ENCODE measurements around the gene P2RY14.
"Not testable (repeated sequence)": the region's sequence is repeated elsewhere in the genome, so short reads cannot be mapped to it uniquely, and the experiment has no call there.

P2RY14 gene

DNA sequence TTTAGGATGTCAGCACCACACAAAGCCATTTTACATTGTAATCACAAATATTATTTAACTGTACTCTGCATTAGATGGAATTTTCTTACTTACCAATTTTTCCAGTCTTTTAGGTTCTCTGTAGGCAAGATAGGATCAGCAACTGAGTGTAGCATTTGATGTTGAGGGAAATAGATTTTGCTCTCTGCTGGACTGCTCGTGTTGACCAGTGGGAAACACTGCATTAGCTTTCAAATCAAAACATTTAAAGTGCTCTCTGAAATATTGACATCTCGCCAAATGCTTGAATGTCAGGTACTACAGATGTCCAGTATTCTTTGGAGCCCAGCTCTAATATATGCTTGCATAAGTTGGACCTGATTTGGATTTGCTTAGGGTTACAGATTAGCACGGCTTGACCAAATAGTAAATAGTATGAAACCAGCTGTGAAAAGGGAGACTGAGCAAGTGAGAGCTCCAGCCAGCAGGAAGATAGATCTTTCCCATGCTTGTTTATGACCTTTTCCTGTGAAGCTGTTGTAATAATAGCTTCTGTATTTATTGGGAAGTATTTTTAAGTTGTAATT, 29.5 kb downstream of the P2RY14 start:
- no peak for DNase-seq

DNA sequence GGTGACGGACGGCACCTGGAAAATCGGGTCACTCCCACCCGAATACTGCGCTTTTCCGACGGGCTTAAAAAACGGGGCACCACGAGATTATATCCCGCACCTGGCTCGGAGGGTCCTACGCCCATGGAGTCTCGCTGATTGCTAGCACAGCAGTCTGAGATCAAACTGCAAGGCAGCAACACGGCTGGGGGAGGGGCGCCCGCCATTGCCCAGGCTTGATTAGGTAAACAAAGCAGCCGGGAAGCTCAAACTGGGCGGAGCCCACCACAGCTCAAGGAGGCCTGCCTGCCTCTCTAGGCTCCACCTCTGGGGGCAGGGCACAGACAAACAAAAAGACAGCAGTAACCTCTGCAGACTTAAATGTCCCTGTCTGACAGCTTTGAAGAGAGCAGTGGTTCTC, 36.3 kb downstream of the P2RY14 start:
- DNase-seq = not testable (repeated sequence)

DNA sequence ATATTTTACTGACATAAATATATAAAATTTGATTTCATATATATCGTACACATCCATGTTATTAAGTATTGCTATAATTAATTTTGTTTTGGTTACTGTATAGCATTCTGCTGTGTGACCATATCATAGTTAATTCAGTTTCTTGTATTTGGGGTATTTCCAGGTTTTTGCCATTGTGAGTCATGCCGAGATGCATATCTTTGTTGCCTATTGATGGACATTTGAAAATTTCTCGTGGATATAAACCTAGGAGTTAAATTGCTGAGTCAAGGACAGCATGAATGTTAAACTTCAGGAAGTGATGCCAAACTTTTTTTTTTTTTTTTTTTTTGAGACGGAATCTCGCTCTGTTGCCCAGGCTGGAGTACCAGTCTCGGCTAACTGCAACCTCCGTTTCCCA, 41.6 kb downstream of the P2RY14 start:
- DNase-seq = no peak

DNA sequence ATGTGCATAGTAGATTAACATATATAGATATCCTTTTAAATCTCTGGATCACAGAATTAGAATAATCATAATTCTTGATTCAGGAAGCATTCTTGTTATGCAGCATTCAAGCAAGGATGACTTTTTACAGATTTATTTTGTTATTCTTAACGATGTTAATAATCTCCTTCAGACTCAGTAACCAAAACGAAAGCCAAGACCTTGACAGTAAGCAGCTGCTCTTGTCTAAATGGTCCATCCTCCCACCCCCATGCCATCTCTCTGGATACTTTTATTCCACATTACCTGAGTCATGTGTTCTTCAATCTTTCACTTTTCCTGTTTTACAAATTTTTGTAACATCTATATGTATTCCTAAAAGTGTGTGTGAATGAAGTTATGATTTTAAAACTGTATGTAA, 42.0 kb downstream of the P2RY14 start:
- DNase-seq = no peak

DNA sequence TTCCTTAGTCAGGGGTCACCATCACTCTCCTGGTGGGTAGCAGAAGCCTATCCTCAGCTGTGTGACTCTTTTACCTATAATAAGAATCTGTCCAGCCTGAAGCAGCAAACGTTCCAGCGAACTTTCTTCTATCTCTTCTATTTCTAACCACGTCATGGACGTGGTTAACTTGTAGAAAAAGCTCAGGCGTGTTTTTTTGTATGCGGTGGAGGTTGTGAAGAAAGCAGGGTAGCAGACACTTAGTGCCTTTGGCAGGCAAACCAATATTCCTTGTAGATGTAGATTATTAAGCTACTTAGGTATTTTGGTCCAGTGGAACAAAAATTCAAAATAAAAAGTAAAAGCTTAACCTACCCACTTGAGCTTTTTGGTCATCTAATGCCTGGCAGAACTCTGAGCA, 43.5 kb downstream of the P2RY14 start:
- no peak for DNase-seq

DNA sequence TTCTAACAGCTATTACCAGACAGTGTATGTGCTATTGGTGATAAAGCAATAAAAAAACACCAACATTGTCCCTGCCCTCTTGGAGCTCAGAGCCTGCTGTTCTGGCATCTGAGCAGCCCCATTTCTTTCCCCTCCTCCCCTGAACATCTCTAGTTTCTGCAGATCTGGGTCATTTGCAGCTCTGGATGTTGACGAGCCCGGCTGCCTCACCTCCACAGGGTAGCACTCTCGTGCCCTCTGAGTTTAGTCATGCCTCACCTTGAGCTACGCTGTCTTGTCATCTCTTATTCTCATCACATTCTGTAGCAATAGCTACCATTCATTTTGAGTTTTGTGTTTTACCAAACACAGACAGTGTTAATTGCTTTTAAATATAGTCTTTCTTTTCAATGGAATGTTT, 45.4 kb downstream of the P2RY14 start:
- DNase-seq = no peak

DNA sequence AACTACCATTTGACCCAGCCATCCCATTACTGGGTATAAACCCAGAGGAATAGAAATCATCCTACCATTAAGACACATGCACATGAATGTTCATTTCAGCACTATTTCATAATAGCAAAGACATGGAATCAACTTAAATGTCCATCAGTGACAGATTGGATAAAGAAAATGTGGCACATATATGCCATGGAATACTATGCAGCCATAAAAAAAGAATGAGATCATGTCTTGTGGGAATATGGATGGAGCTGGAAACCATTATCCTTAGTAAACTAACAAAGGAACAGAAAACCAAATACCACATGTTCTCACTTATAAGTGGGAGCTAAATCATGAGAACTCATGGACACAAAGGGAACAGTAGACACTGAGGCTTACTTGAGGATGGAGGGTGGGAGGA, 45.9 kb downstream of the P2RY14 start:
- DNase-seq = not testable (repeated sequence)

DNA sequence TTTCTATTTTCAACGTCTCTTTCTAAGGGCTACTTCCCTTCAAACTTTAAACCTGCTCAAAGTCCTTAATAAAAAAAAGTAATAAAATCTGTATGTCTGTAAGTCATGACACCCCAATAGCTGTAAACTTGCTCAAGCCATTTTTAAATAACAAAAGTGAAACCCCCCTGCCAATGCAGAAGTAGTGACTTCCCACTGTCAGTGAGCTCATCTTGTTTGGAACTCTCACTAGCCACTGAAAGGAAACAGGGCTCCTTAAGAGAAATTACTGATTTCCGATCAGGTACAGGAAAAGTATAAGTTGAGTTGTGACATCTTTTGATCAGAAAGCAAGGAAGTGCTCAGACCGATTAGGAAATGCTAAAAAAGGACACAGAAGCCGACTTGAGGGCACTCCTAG, 47.7 kb downstream of the P2RY14 start:
- no peak for DNase-seq

DNA sequence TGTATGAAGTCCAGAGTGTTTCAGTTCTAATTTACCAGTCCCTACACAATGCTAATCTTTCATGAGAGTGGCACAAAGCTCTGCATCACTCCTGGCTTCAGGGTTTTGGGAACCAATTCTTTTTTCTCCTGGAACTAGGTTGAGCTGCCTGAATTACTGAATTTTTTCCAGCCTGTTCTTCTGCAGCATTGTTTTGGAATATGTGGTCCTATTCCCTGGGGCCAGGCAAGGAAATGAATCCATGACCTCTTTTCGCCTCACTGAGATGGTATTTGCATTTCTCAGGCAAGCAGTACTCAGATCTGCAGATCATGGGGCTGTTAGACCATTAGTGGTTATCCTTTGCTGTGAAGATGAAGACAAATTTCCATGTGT, 49.7 kb downstream of the P2RY14 start:
- no peak for DNase-seq

DNA sequence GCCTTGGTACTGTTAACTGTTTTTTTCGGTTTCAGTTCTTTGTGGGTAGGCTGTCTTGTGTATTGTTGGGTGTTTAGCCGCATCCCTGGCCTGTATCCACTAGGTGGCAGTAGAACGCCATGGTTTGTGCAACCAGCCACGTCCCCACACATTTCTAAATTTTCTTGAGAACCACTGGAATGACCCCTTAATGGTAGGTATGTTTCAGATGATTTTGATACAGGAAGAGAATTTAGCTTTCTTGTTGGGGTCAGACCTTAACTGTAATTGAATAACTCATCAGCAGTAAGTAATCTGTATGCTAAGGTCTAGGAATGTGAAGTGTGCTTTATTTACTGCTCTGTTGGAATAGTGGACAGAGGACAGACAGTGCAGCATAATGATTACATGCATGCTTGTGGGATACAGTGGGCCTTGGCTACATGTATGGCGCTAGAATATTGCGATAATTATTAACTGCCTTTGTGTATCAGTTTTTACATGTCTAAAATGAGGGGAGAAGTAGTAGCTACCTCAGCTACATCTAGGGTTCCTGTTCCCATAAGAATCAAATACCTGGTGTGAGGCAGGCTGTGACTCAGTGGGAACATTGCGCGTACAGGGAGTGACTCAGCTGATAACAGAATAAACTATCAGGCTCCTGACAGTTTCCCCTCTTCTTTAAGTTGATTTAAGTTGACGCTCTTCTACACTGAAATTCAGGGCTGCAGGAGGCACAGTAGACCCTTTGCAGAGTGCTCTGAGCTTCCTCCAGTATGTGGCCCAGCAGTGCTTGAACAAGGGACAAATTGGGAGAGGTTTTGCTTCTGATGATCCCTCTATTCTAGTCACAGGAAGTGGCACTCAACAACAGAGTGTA, 50.3 kb downstream of the P2RY14 start:
- DNase-seq = peak; percentile 80 to 86

DNA sequence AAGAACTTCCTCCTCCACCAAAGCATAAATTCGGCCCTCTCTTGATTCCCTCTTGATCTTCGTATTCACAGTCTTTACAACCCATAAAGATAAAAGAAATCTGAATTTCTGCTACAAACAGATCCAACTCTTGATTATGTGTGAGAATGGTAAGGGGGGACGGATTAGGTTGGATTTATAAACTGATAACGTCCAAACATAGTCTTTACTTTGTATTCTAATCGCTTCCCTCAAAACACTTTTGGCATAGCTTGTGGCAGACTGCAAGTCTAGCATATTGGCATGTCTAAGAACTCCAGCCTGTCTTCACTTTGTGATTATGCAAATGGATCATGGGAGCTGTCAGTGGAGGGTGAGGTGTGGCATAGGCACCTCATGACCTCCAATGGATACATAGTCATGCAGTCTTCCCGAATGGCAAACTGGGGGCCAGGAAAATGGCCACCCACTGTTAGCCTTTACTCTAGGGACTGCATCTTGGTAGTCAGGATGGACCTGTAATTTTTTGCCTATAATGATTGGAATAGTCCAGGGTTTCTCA, 51.0 kb downstream of the P2RY14 start:
- DNase-seq = no peak

DNA sequence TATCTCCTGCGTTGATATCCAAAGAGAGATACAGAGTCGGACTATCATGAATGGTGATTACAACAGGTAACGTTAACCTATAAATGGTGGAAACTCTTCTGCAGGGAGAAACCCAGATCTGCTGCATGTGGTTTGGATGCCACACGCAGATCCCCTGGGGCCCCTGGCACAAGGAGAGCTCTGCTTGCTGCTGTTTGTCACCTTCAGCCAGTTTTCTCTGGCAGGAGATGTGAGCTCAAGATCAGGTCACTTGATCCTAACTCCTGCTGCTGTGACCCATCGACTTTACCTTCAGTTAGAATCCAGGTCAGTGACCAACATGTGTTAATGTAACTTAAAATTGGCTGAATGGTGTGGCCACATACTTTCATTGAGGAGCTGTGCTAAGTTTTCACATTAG, 51.5 kb downstream of the P2RY14 start:
- no peak for DNase-seq

DNA sequence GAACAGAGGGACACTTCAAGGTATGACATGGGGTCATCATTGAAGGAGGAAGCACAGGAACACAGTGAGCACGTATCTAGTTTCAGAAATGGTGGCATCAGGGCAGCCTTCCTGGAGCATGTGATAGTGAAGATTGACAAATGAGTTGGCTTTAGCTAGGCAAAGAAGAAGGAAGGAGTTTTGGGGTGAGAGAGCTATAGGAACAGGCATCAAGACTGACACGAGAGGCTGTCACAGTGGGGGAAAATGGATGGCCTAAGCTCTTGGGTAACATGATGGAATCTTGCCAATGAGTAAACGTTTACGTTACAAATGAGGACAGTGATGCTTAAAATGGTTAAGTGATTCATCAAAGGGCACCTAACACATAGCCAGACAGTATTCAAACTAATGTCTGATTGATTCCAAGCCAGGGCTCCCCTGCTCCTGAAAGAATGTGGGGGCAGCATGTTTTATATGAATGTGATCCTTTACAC, 52.2 kb downstream of the P2RY14 start:
- DNase-seq = peak in 1 of 2 experiments; percentile 37

DNA sequence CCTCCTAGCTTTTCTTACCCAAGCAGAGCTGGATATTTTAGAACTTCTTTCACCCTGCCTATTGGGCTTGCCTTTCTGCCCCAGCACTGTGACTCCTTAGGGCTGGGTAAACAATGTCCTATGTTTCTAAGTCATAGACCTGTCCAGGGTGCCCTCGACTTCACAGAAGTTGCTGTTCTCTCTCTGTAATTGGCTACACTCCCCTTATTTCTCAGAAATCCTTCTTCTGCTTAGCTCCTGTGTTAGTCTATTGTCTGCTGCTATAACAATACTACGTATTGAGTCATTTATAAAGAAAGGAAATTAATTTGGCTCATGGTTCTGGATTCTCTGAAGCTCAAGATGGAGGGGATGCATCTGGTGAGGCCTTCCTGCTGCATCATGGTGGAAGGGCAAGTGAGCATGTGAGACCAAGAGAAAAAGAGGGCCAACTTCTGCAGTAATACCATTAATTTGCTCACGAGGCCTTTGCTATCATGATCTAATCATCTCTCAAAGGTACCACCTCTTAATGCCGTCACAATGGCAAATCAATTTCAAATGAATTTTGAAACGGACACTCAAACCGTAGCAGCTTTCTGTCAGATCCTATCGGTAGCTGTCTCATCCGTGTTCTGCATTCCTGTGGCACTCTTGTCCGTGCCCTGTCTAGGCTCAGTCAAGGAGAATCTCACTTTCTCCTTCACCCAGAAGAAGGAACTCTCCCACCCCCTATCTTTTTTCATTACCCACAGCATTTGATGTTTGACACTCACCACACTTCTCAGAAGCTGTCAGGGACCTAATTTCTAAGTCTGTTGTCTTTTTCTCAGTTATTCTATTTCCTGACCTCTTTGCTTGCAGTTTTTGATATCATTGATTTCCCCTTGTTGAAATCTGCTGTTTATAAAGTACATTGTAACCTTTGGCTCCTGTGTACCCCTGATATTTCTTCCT, 53.0 kb downstream of the P2RY14 start:
- no peak for DNase-seq

DNA sequence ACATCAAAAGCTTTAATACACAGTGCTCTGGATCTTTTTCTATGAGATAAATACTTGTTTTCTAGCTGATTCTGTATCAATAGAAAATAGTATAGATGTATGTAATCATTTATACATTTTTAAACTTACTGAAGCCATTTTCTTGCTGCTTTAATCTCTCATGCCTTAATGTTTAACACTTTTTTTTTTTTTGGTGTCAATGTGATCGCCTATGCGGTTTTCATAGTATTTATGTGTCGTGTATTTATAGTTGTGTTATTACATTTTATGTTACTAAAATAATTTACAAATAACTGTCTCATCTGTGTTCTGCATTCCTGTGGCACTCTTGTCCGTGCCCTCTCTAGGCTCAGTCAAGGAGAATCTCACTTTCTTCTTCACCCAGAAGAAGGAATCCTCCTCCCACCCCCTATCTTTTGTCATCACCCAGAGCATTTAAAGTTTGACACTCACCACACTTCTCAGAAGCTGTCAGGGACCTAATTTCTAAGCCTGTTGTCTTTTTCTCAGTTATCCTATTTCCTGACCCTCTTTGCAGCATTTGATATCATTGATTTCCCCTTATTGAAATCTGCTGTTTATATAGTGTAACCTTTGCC, 54.0 kb downstream of the P2RY14 start:
- DNase-seq = no peak

DNA sequence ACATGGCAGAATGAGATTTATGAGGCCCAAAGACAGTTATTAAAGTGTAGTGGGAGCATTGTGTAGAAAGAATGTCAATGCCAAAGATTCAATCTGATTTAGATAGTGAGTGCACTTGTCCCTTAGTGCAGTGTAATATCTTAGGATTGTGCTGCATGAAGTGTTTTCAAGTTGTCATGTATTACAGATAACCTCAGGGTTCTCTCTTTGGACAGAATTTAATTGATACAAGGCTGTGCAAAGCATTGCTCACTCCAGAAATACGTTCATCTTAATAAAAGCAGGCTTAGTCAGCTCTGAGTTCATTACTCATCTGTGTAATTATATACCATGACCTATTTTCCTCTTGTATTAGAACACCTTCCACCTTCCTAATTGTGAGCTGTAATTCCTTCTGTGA, 59.3 kb downstream of the P2RY14 start:
- no peak for DNase-seq

DNA sequence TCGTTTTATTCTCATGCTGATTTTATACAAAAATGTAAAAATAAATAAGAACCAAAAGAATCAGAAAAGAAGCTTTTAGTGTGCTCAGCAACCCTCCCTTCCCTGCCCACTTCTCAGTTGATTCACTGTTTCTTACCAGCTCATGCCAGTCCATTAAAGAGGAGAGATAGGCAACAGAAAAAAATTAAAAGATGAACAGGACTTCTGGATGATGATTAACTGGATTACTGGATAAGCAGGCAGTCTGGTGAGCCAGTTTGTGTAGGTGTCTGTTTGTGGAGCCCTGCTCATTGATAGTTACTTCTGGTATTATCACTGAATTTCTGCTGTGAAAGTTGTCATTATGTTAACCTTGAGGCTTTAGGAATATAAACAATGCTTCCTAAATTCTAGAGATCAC, 60.2 kb downstream of the P2RY14 start:
- no peak for DNase-seq

DNA sequence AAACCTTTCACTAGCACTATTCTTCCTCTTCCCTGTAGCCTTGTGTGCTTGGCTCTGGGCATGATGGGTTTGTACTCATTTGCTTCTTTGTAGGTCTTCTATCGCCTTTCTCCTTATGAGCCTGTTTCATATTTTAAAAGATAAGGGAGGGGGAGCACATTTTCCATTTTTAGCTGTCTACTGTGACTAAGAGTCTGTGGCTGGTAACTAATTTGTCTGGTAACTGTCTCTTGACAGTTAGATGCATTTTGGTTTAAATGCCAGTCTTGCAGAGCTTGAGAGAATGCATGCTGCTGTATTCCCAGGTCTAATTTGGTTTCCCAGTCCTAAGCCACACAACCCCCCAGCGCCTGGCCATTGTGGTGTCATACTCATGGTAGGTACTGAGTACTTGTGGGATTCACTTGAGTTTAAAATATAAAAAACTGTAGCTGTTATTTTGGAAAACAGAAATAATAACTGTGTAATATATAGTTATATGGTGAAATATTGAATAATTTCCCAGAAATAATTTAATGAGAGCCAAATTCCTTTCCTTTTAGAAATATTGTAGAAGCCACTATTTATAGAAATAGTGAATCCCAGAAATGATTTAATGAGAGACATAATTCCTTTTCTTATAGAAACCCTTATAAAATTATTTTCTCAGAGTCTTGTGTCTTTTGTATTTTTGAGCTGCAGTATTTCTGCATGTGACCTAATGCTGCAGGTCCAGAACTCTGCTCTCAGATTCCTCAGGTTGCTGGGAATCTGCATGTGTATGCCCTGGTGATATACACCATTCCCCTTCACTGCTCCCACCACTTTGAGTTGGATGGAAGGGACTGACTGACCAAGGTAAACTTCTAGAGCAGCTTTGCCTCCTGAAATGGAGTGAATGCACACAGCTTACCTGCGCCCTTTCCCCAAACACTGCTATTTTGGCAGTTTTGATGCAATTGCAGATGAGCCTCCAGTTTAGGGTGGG, 61.4 kb downstream of the P2RY14 start:
- no peak for DNase-seq

DNA sequence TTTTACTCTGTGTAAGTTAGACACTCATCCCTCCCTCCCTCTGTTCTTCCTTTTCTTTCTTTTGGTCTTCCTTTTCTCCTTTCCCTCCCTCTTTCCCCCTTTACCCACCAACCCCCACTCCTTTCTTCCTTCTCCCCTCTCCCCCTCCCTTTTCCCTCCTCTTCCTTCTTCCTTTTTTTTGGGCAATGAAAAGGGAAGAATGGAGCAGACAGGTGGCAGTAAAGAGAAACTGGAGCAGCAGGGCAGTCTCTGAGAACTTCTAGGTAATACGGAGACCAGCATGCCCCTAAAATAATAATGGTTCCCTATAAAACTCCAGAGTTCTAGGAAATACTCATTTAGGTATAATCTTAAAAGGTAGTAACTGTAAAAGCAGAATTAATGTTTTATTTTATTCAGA, 63.9 kb downstream of the P2RY14 start:
- no peak for DNase-seq

DNA sequence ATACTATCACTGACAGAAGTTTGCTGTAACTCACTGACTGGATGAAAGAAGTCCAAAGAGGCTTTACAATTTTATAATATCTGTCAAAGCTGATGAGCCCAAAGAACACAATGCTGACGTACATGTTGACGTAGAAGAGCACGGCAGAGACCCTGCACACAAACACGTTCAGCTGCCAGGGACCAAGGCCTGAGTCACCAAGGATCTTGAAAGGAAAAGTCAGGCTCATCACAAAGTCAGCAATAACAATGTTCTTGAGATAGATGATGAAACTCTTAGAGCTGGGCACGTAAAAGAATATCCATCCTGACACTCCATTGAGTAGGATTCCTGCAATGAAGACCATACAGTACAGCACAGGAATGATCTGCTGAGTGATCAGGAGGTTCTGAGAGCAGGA, 64.5 kb downstream of the P2RY14 start:
- DNase-seq = no peak

DNA sequence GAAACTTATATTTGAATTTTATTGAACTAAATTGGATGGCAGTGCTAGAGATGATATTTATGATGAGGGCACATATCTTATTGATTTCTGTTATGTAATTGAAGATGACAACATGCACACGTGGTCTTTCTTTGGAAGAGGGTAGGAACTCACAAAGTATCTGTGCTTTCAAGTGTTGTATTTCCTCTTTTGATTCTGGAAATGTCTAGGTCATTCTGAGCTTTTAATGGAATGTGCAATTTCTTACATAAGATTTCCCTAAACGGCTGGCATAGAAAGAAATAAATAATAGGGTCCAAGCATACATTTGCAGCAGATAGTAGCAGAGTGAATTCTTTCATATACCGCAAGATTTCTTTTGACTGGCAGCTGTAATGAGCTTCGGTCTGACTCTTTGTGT, 65.2 kb downstream of the P2RY14 start:
- DNase-seq = no peak
